Activated CD4-positive, alpha-beta T cell treated with anti-CD3 and anti-CD28 coated beads, Interleukin-2, amount 10 ng/mL, durations not matched to agents 24 days and 14 days (primary cell): ENCODE measurements around the gene GJA3. TPM values are rescaled to one million over a fixed set of nuclear protein-coding genes. Genes with fewer than 3 reads are reported as not detected.

Experiments
- DNase-seq: peaks from one replicate; pipeline ENCODE4 v3.0.0; 2022
- H3K27ac Mint-ChIP-seq: one replicate; pipeline ENCODE4 v1.8.0; 2022; ENCODE audit warnings: mild to moderate bottlenecking, mixed read lengths
- H3K27me3 Mint-ChIP-seq: one replicate; pipeline ENCODE4 v1.8.0; 2022; ENCODE audit warnings: mixed read lengths
- H3K36me3 Mint-ChIP-seq: one replicate; pipeline ENCODE4 v1.8.0; 2022; ENCODE audit warnings: low read depth, mild to moderate bottlenecking, mixed read lengths
- H3K4me1 Mint-ChIP-seq: one replicate; pipeline ENCODE4 v1.8.0; 2021; ENCODE audit warnings: mixed read lengths
- H3K4me3 Mint-ChIP-seq: one replicate; pipeline ENCODE4 v1.8.0; 2022; ENCODE audit warnings: mild to moderate bottlenecking, moderate library complexity, mixed read lengths
- H3K9me3 Mint-ChIP-seq: one replicate; pipeline ENCODE4 v1.8.0; 2021; ENCODE audit warnings: mixed read lengths
- intact Hi-C: fragments of 100-400 bp; cut with micrococcal nuclease; formaldehyde crosslinking; loops from one replicate; pipeline ENCODE4 v1.15.1; 2023
- total RNA-seq: library from RNA; stranded (reverse); gene quantifications from 2 replicates; pipeline ENCODE4 v1.2.3, GENCODE V29; 2022

Gene GJA3
- total RNA-seq, 1 donor from 2014 or later, result not detected

DNA sequence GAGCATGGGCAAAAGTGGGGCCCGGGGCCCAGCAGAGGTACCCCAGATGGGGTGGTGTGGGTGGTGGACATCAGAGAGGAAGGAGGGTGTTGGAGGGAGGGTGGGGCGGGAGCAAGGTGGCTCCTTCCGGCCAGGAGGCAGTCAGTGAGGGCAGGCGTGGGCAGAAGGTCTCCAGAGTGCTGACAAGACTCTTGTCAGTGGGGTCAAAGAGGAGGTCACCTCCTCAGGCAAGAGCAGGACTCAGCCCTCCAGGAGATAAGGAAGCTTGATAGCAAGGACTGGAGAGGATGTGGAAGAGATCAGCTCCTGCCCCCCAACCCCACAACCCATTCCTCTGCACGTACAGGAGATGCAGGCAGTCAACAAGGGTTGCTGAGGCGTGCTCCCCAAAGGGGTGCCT lies 9.8 kb downstream of the GJA3 start:
- no peak for DNase-seq
- Mint-ChIP-seq H3K9me3 (no peaks in the 10 kb centered on the region), H3K4me3 (no peak overlapping the region), H3K4me1 (no peaks in the 10 kb centered on the region), H3K27ac (no peak overlapping the region), H3K27me3 (peaks cover 53% of the 10 kb centered on the region), H3K36me3 (no peaks in the 10 kb centered on the region)
- intact Hi-C loops, result no loop called here

DNA sequence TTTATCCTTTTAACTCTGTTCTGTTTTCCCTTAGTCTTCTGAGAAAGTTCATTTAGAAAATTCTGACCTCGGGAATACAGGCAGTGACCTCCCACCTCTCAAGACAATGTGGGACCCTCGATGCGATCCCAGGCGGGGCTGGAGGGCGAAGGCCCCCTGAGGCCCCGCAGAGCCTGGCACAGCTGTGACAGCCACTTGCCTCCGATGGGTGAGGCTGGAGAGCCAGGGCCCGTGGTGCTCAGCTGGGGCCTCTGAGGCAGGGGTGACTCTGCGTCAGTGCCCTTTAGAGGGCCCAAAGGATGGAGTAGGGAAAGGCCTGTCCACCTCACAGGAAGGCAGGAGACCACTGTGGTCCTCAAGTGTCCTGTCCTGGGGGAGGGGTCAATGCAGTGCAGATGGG lies 10.3 kb downstream of the GJA3 start:
- no peak for DNase-seq
- Mint-ChIP-seq H3K9me3 (no peaks in the 10 kb centered on the region), H3K4me3 (no peak overlapping the region), H3K36me3 (no peaks in the 10 kb centered on the region), H3K27ac (no peak overlapping the region), H3K27me3 (peaks cover 51% of the 10 kb centered on the region), H3K4me1 (no peaks in the 10 kb centered on the region)
- intact Hi-C loops, result no loop called here

DNA sequence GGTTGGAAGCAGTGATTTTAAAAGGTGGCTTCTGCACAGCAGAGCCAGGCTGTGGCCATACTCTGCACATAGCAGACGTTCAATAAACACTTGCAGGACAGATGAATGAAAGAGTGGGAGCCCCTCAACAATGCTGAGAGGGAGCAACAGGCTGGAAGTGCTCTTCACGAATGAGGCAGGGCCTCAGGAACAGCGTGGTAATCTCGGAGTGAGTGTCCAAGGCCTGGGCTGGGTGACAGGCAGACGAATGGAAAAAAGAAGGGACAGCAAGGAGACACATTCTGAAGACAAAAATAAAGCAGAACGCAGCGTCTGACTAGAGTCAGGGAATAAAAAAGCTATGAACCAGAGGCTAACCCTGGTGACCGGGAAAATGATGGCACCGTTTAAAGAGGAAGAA lies 11.1 kb downstream of the GJA3 start:
- intact Hi-C loops, result no loop called here
- no peak overlapping the region for H3K4me3 Mint-ChIP-seq

DNA sequence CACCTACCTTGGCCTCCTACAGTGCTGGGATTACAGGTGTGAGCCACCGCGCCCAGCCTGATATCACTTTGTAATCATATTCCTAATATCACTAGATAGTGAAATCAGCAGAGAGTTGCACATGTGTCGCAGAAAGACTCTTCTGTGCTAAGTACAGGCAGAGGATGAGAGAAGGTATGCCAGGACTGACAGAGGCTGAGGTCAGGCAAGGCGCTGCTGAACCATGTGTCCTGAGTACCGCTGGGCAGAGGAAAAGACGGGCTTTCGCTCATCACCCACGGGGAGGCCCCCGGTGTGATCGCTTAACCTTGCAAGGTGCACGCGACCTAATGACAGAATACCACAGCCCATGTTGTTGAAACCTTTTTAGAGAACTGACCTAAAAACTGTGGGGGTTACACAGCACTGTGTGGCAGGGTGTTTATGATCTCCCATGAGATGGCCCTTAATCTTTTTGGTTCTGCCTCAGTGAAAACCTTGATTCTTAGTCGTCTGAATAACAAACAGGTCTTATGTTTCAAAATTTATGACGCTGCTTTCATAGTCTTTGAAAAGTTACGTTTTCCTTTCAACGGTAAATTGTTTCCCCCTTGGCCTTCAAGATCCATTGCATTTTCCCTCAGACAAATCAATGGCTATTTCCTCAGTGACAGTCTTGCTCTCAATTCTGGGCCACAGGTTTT lies 12.2 kb downstream of the GJA3 start:
- H3K27me3 Mint-ChIP-seq, result peaks cover 50% of the 10 kb centered on the region
- H3K4me1 Mint-ChIP-seq, result no peaks in the 10 kb centered on the region
- H3K9me3 Mint-ChIP-seq, result no peaks in the 10 kb centered on the region
- H3K4me3 Mint-ChIP-seq, result no peak overlapping the region
- intact Hi-C loops, result no loop called here
- H3K36me3 Mint-ChIP-seq, result no peaks in the 10 kb centered on the region
- DNase-seq, result no peak
- no peak overlapping the region for H3K27ac Mint-ChIP-seq

More for the DNA sequence above, 11.1 kb downstream of the GJA3 start:
- no peaks in the 10 kb centered on the region for H3K4me1 Mint-ChIP-seq
- no peaks in the 10 kb centered on the region for H3K36me3 Mint-ChIP-seq
- H3K27ac Mint-ChIP-seq, result no peak overlapping the region
- H3K27me3 Mint-ChIP-seq, result peaks cover 49% of the 10 kb centered on the region
- DNase-seq, result no peak
- H3K9me3 Mint-ChIP-seq, result no peaks in the 10 kb centered on the region

DNA sequence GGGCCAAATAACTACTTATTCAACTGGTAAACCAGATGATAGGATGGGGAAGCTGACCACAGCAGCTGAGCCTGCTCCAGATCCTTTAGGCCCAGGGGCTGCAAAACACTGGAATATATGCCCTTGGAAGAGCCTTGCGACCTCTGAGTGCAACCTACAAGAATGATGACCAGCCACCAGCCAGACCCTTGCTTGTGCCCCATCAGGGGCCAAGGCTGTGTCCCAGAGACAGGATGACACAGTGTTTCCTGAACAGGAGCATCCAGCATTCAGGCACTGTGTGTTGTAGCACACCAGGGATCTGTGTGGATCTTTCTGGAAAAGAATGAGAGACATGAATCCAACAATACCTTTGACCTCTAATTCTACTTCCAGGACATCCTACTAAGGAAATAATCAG lies 14.5 kb downstream of the GJA3 start:
- H3K9me3 Mint-ChIP-seq, result no peaks in the 10 kb centered on the region
- no peak overlapping the region for H3K4me3 Mint-ChIP-seq
- intact Hi-C loops, result no loop called here
- peaks cover 50% of the 10 kb centered on the region for H3K27me3 Mint-ChIP-seq
- no peaks in the 10 kb centered on the region for H3K36me3 Mint-ChIP-seq
- H3K4me1 Mint-ChIP-seq, result no peaks in the 10 kb centered on the region
- no peak overlapping the region for H3K27ac Mint-ChIP-seq
- no peak for DNase-seq

DNA sequence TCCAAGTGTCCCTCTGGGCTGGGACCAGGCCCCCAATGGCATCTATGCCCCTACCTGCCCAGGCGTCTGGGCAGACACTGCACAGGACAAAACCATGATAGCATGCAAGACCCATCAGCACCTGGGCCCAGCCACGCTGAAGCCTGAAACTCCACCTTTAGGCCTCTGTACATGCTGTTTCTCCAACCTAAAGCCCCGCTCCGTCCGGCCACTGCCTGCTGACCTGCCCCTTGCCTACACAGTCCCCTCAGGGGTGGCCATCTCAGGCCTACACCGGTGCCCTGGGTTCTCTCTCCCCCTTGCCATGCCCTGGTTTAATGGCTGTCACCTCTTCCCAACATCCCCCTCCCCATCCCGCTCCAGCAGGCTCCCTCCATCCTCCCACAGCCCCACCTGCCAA lies 15.3 kb downstream of the GJA3 start:
- H3K36me3 Mint-ChIP-seq, result no peaks in the 10 kb centered on the region
- H3K27me3 Mint-ChIP-seq, result peaks cover 56% of the 10 kb centered on the region
- DNase-seq, result no peak
- H3K9me3 Mint-ChIP-seq, result no peaks in the 10 kb centered on the region
- no peak overlapping the region for H3K27ac Mint-ChIP-seq
- no peaks in the 10 kb centered on the region for H3K4me1 Mint-ChIP-seq
- intact Hi-C loops, result no loop called here
- no peak overlapping the region for H3K4me3 Mint-ChIP-seq

DNA sequence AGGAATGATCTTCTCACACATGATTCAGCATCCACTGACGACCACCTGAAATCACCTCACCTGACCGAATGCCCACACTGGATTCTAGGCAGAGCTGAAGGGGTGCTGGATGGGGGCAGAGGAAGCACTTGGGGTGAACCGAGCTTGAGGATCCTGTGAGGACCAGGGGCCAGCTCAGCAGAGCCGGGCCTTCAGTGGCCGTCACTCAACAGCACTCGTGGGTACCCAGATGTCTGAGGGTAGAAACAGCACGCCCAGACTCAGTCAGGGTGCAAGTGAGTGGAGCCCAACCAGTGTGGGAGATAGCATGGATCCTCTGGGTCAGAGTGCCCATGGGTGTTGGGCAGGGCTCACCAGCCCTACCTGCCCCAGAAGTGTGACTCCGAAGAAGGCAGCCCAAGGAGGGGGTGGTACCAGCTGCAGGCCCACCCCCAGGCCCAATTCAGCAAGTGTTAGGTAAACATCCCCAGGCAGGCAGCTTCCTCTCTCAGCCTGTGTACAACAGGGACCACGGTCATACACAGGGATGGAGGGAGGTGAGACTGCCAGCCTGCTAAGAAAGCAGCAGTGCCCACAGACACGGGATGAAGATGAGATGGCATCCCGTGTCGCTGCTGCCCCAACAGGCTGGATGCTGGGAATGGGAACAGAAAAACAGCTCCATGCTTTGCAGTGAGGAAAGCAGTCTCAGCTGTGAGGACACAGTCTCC lies 16.6 kb downstream of the GJA3 start:
- Mint-ChIP-seq H3K4me1 (no peaks in the 10 kb centered on the region), H3K36me3 (no peaks in the 10 kb centered on the region), H3K27ac (no peak overlapping the region), H3K9me3 (no peaks in the 10 kb centered on the region), H3K27me3 (peaks cover 58% of the 10 kb centered on the region), H3K4me3 (no peak overlapping the region)
- intact Hi-C loops, result no loop called here
- DNase-seq, result no peak

DNA sequence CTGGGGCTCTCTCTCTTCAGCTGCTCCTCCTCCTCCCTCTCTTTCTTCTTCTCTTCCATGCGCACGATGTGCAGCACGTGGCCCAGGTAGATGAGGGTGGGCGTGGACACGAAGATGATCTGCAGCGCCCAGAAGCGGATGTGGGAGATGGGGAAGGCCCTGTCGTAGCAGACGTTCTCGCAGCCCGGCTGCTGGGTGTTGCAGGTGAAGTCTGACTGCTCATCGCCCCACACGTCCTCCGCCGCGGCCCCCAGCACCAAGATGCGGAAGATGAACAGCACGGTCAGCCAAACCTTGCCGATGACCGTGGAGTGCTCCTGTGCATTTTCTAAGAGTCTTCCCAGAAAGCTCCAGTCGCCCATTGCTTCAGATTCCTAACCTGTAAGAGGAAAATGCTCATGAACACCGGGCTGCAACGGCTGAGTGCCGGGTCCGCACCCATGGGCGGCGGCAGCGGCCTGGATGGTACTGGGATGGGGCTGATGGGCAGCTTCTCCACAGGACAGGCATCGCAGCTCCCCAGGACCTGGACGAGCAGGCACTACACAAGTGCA lies 17.8 kb downstream of the GJA3 start:
- Mint-ChIP-seq H3K9me3 (no peaks in the 10 kb centered on the region), H3K36me3 (no peaks in the 10 kb centered on the region), H3K4me1 (no peaks in the 10 kb centered on the region), H3K4me3 (no peak overlapping the region), H3K27me3 (peaks cover 62% of the 10 kb centered on the region), H3K27ac (no peak overlapping the region)
- intact Hi-C loops, result no loop called here
- DNase-seq, result no peak

DNA sequence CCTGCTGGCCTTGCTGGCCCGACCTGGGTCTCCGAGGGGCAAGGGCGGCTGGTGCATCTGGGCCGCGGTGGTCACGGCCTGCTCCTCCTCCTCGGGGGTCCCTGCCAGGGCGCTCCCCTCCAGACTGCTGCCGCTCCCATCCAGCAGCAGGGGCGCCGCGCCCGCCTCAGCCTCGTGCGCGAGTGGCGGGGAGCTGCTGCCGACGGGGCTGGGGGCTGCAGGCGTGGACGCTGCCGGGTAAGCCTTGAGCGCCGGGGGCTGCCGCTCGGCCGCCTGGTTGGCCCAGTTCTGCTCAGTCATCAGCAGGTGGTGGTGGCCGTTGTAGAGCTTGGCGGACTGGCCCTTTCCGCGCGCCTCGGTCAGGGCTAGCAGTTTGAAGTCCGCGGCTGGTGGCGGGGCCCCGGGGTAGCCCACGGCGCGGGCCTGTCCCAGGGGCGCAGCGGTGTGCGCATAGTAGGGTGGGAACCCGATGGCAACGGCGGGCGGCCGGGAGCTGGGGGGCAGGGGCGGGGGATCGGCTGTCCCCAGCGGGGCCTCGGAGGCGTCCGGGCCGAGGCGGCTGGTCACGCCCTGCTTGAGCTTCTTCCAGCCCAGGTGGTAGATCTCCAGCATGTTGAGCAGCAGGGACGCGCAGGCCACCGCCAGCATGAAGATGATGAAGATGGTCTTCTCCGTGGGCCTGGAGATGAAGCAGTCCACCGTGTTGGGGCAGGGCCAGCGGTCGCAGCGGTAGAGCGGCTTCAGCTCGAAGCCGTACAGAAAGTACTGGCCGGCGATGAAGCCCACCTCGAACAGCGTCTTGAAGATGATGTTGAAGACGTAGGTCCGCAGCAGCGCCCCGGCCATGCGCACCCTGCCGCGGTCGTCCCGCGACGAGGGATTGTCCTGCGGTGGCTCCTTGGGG lies 18.6 kb downstream of the GJA3 start:
- intact Hi-C loops, result no loop called here
- DNase-seq, result no peak
- Mint-ChIP-seq H3K27me3 (peaks cover 65% of the 10 kb centered on the region), H3K4me1 (no peaks in the 10 kb centered on the region), H3K27ac (no peak overlapping the region), H3K9me3 (no peaks in the 10 kb centered on the region), H3K36me3 (no peaks in the 10 kb centered on the region), H3K4me3 (no peak overlapping the region)

DNA sequence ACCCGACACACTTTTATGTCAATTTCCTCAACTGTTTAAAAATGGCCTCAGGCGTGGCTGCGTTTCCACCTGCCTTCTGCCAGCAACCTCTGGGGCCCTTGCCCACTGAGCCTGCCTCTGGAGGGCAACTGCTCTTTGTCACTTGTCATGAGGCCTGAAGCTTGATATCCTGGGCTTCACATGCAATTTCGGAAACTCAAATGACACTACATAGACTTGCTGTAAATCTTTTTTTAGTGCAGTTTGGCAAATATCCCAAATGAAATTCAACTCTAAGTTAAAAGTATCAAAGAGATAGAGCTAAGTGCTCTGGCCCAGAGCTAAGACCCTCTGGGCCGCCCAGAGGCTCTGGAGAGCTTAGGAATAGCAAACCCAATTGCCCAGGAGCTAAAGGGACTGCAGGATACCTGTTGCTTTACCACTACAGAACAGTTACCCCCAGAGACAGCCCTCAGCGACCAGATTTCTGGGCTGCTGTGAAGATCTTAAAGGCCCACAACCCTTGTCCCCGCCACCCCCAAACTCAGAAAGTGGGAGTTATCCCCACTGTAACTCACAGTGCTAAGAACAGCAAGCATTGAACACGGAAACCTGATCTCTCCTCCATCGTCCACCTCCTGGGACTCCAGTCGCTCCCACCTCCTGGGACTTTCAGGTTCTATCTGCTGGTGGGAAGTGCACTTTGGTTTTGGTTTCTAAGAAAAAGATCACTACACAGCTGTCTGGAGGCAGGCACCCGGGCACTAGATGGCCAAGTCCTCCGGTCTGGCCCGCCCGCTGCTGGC lies 19.4 kb downstream of the GJA3 start:
- H3K27me3 Mint-ChIP-seq, result peaks cover 65% of the 10 kb centered on the region
- intact Hi-C loops, result no loop called here

DNA sequence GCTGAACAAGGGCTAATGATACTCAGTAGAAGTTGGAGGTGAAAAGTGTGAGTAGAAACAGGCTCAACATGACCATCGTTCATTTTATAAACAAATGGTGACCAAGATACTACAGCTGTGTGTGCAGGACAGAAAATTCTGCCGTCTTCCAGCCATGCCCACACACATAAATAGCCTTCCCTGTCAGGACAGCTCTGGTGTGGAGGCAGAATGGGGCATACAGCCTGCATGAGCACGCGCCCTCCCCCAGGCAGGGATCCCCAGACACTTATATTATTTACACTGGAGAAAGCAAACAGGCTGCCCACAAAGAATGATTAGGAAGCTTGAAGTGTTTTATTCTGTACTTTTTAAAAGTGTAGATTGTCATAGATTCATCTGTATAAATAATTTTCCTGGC lies 20.4 kb downstream of the GJA3 start:
- Mint-ChIP-seq H3K27me3 (peaks cover 67% of the 10 kb centered on the region), H3K4me3 (no peak overlapping the region), H3K36me3 (no peaks in the 10 kb centered on the region), H3K9me3 (no peaks in the 10 kb centered on the region), H3K27ac (no peak overlapping the region), H3K4me1 (peaks cover 3% of the 10 kb centered on the region)
- no peak for DNase-seq
- intact Hi-C loops, result no loop called here

More for the DNA sequence above, 19.4 kb downstream of the GJA3 start:
- no peak overlapping the region for H3K27ac Mint-ChIP-seq
- no peak for DNase-seq
- no peak overlapping the region for H3K4me3 Mint-ChIP-seq
- no peaks in the 10 kb centered on the region for H3K9me3 Mint-ChIP-seq
- H3K4me1 Mint-ChIP-seq, result peaks cover 3% of the 10 kb centered on the region
- no peaks in the 10 kb centered on the region for H3K36me3 Mint-ChIP-seq

DNA sequence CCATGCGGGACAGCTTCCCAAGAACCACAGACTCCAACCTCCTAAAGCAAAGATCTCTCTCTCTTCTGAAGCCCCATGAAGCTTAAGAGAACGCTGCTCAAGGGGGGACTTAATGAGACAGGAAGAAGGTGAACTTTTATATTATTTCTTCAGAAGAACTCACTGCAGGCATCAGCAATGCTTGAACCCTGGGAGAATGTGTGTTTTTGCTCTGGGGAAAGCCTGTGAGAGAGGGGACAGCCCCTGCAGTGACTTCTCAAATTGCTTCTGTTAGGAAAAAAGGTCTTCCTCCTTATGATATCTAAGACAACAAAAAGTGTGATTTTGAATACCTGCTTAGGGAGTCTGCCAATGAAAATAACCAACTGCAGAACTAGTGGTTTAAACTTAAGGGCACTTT lies 23.0 kb downstream of the GJA3 start:
- H3K36me3 Mint-ChIP-seq, result no peaks in the 10 kb centered on the region
- DNase-seq, result no peak
- H3K9me3 Mint-ChIP-seq, result no peaks in the 10 kb centered on the region
- H3K27ac Mint-ChIP-seq, result no peak overlapping the region
- peaks cover 3% of the 10 kb centered on the region for H3K4me1 Mint-ChIP-seq
- H3K27me3 Mint-ChIP-seq, result peaks cover 56% of the 10 kb centered on the region
- intact Hi-C loops, result loop anchor here (2.0 kb wide), 1 partner anchor 25 kb away; no protein-coding TSS in a partner anchor
- no peak overlapping the region for H3K4me3 Mint-ChIP-seq
